Heart left ventricle (tissue), 16 donors: ENCODE measurements around the gene HOXB2. TPM values are rescaled to one million over a fixed set of nuclear protein-coding genes. Genes with fewer than 3 reads are reported as not detected.
A peak's percentile ranks its signal among the peaks of the same experiment; 100 is the strongest.

Source experiments
- ATAC-seq, 4 donors: fragments of 200-7000 bp; cut with Tn5 transposase; one replicate each; pipeline ENCODE4 v1.9.1; 2020 to 2022; ENCODE audit warnings: moderate library complexity in 4 of 4, mild to moderate bottlenecking in 3 of 4, moderate number of reproducible peaks in 1 of 4
- DNase-seq, 5 donors: peaks; one replicate each; pipeline ENCODE4 v3.0.0-alpha.2; 2020
- H3K27ac ChIP-seq, 12 donors: fragments of 200-600 bp; sonication (generic) in 4 of 12; one replicate each; pipeline versions ENCODE4 v1.5.0 to v1.8.0; 2016 to 2022; ENCODE audit warnings: mild to moderate bottlenecking in 2 of 12
- H3K27me3 ChIP-seq, 9 donors: fragments of 200-600 bp; sonication (generic) in 2 of 9; one replicate each; pipeline versions ENCODE4 v1.5.1 to v1.8.0; 2016 to 2022; ENCODE audit warnings: mild to moderate bottlenecking in 3 of 9
- H3K36me3 ChIP-seq, 9 donors: fragments of 200-600 bp; sonication (generic) in 2 of 9; one replicate each; pipeline versions ENCODE4 v1.5.0 to v1.8.0; 2018 to 2022; ENCODE audit warnings: mild to moderate bottlenecking in 2 of 9
- H3K4me1 ChIP-seq, 12 donors: fragments of 200-600 bp; sonication (generic) in 4 of 12; one replicate each; pipeline versions ENCODE4 v1.5.0 to v1.8.0; 2016 to 2022; ENCODE audit warnings: mild to moderate bottlenecking in 3 of 12
- H3K4me3 ChIP-seq, 12 donors: fragments of 200-600 bp; sonication (generic) in 4 of 12; one replicate each; pipeline versions ENCODE4 v1.5.0 to v1.8.0; 2017 to 2022; ENCODE audit warnings: mild to moderate bottlenecking in 9 of 12, moderate library complexity in 4 of 12
- H3K9me3 ChIP-seq, 12 donors: fragments of 200-600 bp; sonication (generic) in 4 of 12; one replicate each; pipeline versions ENCODE4 v1.5.0 to v1.8.0; 2016 to 2022; ENCODE audit warnings: mild to moderate bottlenecking in 1 of 12
- POLR2A ChIP-seq, 2 donors: fragments of 450-650 bp; IDR thresholded peaks; one replicate each; pipeline ENCODE4 v1.6.1; 2017; ENCODE audit warnings: antibody characterized with exemption in 2 of 2, mild to moderate bottlenecking in 2 of 2, moderate library complexity in 2 of 2
- WGBS, 4 donors: extraction: QIAGEN DNeasy Blood & Tissue Kit in 2 of 4; methylation state at CpG; one replicate each; pipeline versions ENCODE4 v1.1.5 to v1.1.7; 2013 to 2018; 5-methylcytosine and 5-hydroxymethylcytosine counted together
- intact Hi-C, 10 donors: fragments of 100-400 bp; cut with DNase I; formaldehyde crosslinking; loops; one replicate each; pipeline versions ENCODE4 v1.11.1 to v1.14.2; 2022
- polyA plus RNA-seq, 2 donors: library from polyadenylated mRNA; stranded (reverse); fragments of 200-250 nt; gene quantifications; one replicate each; pipeline ENCODE4 v1.2.3, GENCODE V29; 2013
- total RNA-seq, 9 donors: library from RNA; depleted of rRNA in 2 of 9; stranded (reverse); fragments of >200 nt in 2 of 9; fragmentation: NEBNext Ultra II Directional in 3 of 9; extraction: Animal tissue kit (Norgen Biotek cat#: 25700) in 3 of 9; gene quantifications; one replicate each; pipeline versions ENCODE4 v1.1.0 to v1.2.4, GENCODE V29; 2016 to 2023
- TF ChIP-seq, protein P1 (sequence below), 12 donors: fragments of 200-600 bp; sonication (generic) in 4 of 12; IDR thresholded peaks; one replicate each; pipeline versions ENCODE4 v1.5.0 to v1.8.0; 2018 to 2022; ENCODE audit warnings: antibody characterized with exemption in 12 of 12, mild to moderate bottlenecking in 5 of 12
- donor health status: ischemic (EF 13 %, LVEDD 7.1; RV severe dilation, severe dysfunction).
- donor health status: healthy with polysubstance abuse.
- donor health status: DM: no; HTN: yes; CAD: no.
- donor health status: DM: no; HTN: no; CAD: no.
- donor health status: ischemic (EF 25% LVEDD 6.9; RV normal size, moderate dysfunction).
- donor health status: ischemic (EF 25% LVEDD 5.7; RV mildly dilated, moderate dysfunction).
- donor health status: healthy.
- donor health status: DM: yes; HTN: yes; CAD: no.
- donor health status: ischemic (EF 35%, LVEDD 5.7; RV mildly dilated, moderate dysfunction).
- donor health status: nonischemic (EF 11% LVEDD 7.7; RV severe dilation, severe dysfunction).
- donor health status: DM: yes; HTN: yes; CAD: no.
- donor health status: PGD.
- donor health status: ischemic (EF 29% LVEDD 5.4; RV normal size, mild dysfunction).
- donor health status: nonischemic (EF 23%, LVEDD 6.1; RV moderate dilation, normal function).

Gene HOXB2
- total and polyA plus RNA-seq, 11 donors, result 0.81 to 6.9 (median 3.0) TPM

DNA sequence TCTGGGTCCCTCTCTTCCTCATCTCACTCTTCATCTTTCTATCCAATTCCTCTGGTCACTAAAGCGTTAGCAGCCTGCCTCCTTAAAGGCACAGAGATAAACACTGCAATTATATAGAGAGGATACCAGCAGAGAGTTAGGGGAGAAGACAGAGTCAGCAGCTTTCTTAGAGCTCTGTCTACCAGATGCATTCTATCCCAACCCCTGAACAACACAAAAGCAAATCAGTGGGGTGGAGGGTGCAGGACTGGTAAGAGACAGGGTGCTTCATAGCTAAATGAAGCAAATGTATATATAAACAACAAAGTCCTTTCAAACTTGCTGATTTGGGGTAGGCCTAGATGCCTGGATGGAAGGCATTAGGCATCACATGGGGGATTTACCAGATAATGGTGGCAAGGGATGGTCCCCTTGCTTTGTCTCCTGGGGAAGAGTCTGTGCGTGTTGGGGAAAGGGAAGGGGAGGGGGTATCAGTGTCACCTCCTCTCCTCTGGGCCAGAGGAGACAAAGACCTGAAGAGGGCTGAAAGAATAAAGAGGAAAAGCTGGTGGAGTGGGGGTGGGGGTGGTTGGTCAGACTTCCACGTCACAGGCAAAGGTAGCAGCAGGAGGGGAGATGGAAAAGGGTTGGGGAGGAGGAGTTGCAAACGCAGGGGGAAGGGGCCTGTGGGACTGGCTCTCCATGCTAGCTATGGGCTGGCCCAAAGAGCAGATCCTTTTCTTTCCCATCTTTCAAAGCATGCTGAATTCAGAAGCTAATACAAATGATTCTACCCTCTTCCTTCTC is 21.2 kb upstream of the HOXB2 start:
- ATAC-seq (no peak), DNase-seq (no peak)
- Histone ChIP-seq H3K27ac (peak overlapping the region in 6 of 12 donors; percentile 43 to 97 (median 74)), H3K27me3 (peaks cover 18 to 98% (median 78%) of the 10 kb centered on the region in 9 donors), H3K9me3 (no peaks in the 10 kb centered on the region), H3K4me3 (no peak overlapping the region), H3K4me1 (peaks cover 0 to 46% (median 0%) of the 10 kb centered on the region in 12 donors), H3K36me3 (no peaks in the 10 kb centered on the region)
- 34 to 63% (median 50%) methylated on average over 4 of the region's 4 CpGs for WGBS, 4 donors
- TF ChIP-seq, protein P1, sequence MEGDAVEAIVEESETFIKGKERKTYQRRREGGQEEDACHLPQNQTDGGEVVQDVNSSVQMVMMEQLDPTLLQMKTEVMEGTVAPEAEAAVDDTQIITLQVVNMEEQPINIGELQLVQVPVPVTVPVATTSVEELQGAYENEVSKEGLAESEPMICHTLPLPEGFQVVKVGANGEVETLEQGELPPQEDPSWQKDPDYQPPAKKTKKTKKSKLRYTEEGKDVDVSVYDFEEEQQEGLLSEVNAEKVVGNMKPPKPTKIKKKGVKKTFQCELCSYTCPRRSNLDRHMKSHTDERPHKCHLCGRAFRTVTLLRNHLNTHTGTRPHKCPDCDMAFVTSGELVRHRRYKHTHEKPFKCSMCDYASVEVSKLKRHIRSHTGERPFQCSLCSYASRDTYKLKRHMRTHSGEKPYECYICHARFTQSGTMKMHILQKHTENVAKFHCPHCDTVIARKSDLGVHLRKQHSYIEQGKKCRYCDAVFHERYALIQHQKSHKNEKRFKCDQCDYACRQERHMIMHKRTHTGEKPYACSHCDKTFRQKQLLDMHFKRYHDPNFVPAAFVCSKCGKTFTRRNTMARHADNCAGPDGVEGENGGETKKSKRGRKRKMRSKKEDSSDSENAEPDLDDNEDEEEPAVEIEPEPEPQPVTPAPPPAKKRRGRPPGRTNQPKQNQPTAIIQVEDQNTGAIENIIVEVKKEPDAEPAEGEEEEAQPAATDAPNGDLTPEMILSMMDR (IDR thresholded peaks at IDR 0.05), result no peak
- no peak for TF ChIP-seq POLR2A (IDR thresholded peaks at IDR 0.05)
- intact Hi-C loops, result loop anchor here in 1 of 10 donors (2.0 kb wide), 1 partner anchor 13 kb away; the partner anchor contains the start of gene HOXB4

GRCh38 chr17:48565022-48565554 is 20.2 kb upstream of the HOXB2 start:
- no peak for DNase-seq
- Histone ChIP-seq H3K27ac (peak overlapping the region in 4 of 12 donors; percentile 70 to 97 (median 80)), H3K4me3 (peak overlapping the region in 5 of 12 donors; percentile 39 to 56 (median 54)), H3K9me3 (no peaks in the 10 kb centered on the region), H3K27me3 (peaks cover 16 to 96% (median 72%) of the 10 kb centered on the region in 9 donors), H3K36me3 (no peaks in the 10 kb centered on the region), H3K4me1 (peaks cover 0 to 46% (median 0%) of the 10 kb centered on the region in 12 donors)
- 43 to 51% (median 44%) methylated on average over 2 of the region's 2 CpGs for WGBS, 4 donors
- no peak for TF ChIP-seq POLR2A (IDR thresholded peaks at IDR 0.05)
- TF ChIP-seq, protein P1 (IDR thresholded peaks at IDR 0.05), result no peak
- no peak for ATAC-seq
- intact Hi-C loops, result loop anchor here in 1 of 10 donors (2.0 kb wide), 1 partner anchor 14 kb away; the partner anchor contains the start of gene HOXB4

- DNase-seq, result peak in 1 of 5 donors; percentile 68
- peak in 2 of 4 donors; percentile 33 to 56 for ATAC-seq
Observed at GRCh38 chr17:48564188-48565021, 19.5 kb upstream of the HOXB2 start.

More at GRCh38 chr17:48564188-48565021, 19.5 kb upstream of the HOXB2 start:
- H3K4me1 ChIP-seq, result peaks cover 0 to 44% (median 0%) of the 10 kb centered on the region in 12 donors
- H3K36me3 ChIP-seq, result no peaks in the 10 kb centered on the region
- H3K4me3 ChIP-seq, result peak overlapping the region; percentile 14 to 56 (median 48)
- TF ChIP-seq, protein P1 (IDR thresholded peaks at IDR 0.05), result no peak
- TF ChIP-seq POLR2A (IDR thresholded peaks at IDR 0.05), result no peak
- H3K9me3 ChIP-seq, result no peaks in the 10 kb centered on the region
- H3K27me3 ChIP-seq, result peaks cover 14 to 96% (median 72%) of the 10 kb centered on the region in 9 donors
- intact Hi-C loops, result loop anchor here in 1 of 10 donors (2.0 kb wide), 1 partner anchor 14 kb away; the partner anchor contains the start of gene HOXB4
- WGBS, 4 donors, result 5 to 9% (median 7%) methylated on average over 32 to 73 of the region's 73 CpGs
- peak overlapping the region in 9 of 12 donors; percentile 4 to 97 (median 59) for H3K27ac ChIP-seq
